CD4-positive, alpha-beta T cell treated with Interleukin-1 beta for 1 hour (primary cell): Measurements from ENCODE around the gene SPSB4.

ENCODE experiments used
- DNase-seq, 2 donors: peaks; one replicate each; pipeline ENCODE4 v3.0.0-alpha.2; 2020 to 2022

The SPSB4 gene

GRCh38 chr3:141050576-141051442 is at the start of gene SPSB4:
SPSB4 (plus strand) TSS chr3:141051347; CDS start chr3:141066105, 14,758 bp downstream.
- DNase-seq, result no peak

- DNase-seq, result no peak
Measured at GRCh38 chr3:141006344-141006743, 44.8 kb upstream of the SPSB4 start.

- no peak for DNase-seq
Measured at GRCh38 chr3:141009496-141009895, 41.7 kb upstream of the SPSB4 start.

GRCh38 chr3:141011232-141011996 is 39.7 kb upstream of the SPSB4 start:
- DNase-seq, result peak; percentile 58 to 62

DNA sequence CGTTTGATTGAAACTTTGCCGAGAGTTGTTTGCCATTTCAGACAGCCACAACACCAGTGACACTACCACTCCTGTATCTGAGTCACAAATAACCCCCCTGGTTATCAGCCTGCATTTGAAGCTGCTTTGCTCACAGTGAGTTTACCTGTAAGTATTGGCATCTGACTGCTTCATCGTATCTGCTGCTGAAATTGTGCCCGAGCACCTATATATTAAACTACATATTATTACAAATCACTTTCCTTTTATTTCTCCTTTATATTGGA is 39.2 kb upstream of the SPSB4 start:
- DNase-seq, result no peak

GRCh38 chr3:141012571-141012970 is 38.6 kb upstream of the SPSB4 start:
- DNase-seq, result no peak

- no peak for DNase-seq
Measured at GRCh38 chr3:141015481-141015880, 35.7 kb upstream of the SPSB4 start.

- peak; percentile 11 to 23 for DNase-seq
Measured at GRCh38 chr3:141017366-141018322, 33.5 kb upstream of the SPSB4 start.

GRCh38 chr3:141019244-141019643 is 31.9 kb upstream of the SPSB4 start:
- no peak for DNase-seq

DNA sequence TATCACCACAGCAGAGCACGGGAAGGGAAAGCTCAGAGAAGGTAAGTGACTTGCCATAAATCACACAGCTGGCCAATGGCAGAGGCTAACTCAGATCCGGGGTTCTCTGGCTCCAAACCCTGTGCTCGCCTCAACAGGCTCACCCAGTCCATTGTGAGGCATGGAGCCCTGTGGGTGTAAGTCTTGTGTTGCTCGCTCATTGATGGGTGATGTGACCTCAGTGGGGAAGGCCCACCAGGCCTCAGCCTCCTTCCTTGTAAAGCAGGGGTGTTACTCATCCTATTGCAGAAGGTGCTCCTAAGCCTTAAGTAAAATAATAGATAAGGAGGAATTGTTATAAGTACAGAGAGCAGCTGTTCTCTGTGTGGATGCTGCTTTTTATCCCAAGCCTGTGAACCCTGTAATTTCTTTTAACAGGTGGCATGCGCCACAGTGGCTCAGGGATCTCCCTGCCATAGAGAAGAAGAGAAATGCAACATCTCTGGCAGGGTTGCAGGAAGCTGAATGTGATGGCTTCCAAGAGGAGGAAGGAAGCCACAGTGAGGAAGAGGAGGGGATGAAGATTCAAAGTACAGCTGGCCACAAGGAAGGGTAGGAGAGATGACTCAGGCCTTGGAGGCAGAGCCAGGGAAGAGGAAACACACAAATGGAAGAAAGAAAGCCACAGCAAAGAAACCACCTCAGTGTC is 30.9 kb upstream of the SPSB4 start:
- no peak for DNase-seq

DNA sequence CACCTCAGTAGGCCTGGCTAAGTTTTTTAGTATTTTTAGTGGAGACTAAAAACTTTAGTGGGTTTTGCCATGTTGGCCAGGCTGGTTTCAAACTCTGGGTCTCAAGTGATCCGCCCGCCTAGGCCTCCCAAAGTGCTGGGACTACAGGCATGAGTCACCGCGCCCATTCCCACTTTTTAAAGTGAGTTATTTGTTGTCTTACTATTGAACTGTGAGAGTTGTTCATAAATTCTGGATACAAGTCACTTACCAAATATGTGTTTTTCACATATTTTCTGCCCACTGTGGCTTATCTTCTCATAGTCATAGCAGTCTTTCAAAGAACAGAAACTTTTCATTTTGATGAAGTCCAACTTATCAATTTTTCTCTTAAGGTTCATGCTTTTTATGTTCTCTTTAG is 29.9 kb upstream of the SPSB4 start:
- DNase-seq, result no peak

DNA sequence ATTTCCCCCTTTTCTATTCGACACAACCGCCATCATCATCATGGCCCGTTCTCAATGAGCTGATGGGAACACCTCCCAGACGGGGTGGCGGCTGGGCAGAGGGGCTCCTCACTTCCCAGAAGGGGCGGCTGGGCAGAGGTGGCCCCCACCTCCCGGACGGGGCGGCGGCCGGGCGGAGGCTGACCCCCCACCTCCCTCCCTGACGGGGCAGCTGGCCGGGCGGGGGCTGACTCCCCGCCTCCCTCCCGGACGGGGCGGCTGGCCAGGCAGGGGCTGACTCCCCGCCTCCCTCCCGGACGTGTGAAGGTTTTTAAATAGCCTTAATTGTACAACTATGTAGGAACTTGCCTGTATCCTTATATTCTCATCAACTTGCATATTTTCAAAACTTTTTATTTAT is 20.9 kb upstream of the SPSB4 start:
- DNase-seq, result no peak

DNA sequence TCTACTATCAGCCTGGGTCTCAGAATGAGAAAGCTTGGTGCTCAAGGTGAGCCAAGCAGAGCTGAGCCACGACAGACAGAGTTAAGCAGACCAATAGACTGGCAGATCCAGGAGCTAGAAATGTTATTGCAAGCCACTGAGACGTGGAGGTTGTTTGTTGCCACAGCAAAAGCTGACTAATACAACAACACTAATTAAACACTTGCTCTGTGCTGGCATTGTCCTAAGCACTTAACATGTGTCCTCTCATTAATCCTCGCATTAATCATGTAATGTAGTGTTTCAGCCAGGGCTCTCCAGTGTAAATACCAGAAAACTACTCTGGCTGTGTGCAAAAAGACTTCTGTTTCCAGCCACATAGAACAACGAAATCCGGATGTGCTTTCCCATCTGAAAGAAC is 11.6 kb upstream of the SPSB4 start:
- no peak for DNase-seq

DNA sequence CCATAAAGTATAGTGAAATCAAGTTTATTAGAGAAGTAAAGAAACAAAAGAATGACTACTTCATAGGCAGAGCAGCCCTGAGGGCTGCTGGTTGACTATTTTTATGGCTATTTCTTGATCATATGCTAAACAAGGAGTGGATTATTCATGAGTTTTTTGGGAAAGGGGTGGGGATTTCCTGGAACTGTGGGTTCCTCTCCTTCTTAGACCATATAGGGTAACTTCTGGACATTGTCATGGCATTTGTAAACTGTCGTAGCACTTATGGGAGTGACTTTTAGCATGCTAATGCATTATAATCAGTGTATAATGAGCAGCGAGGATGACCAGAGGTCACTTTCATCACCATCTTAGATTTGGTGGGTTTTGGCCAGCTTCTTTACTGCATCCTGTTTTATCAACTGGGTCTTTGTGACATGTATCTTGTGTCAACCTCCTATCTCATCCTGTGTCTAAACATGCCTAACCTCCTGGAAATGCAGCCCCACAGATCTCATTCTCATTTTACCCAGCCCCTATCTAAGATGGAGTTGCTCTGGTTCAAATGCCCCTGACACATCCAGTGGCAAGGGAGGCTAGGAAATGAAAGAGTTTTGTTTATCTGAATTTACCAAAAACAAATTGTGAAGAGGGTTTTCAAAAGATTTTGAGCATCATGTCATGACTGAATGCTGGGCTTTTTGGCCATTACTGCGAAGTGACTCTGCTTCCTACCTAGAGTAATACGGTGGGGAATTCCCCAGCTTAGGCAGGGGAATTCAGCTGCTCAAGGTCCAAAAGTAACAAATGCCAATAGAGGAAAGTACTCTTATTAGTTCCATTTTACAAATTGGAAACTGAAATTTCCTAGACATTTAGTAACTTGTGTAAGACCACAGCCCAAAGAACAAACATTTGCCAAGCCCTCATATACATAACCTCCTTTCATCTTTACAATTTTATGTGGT is 6.2 kb upstream of the SPSB4 start:
- no peak for DNase-seq

DNA sequence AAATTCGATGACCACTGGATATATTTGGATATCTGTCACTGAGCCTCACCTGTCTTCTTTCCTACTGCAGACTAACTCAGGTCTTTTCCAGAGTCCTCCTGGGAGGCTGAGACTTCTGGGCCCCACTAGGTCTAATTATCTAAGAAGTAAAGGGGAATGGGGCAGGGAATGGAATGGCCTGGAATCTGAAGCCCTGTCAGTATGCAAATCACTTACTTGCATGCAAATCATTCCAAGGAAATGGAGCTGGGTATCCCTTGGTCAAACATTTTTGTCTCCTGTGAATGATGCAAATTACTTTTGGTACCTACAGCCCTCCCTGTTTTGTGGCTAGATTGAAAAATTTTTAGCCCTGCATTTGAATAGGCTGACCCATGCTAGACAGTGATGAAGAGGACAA is 5.3 kb upstream of the SPSB4 start:
- DNase-seq, result no peak

DNA sequence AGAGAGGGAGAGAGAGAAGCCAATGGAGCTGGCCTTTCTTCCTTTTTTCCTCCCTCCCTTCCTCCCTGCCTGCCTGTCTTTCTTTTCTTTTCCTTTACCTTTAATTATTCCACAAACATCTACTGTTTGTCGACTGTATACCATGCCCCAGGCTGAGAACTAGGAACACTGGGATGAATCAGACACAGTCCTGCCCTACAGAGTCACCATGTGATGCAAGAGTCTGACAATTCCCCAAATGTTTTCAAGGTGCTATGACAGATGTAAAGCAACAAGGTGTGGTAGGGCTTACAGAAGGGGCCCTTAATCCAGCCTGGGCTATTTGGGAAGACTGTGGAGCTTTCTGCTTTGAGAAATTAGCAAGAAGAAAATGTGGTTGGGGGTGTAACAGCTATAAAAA is 4.0 kb upstream of the SPSB4 start:
- no peak for DNase-seq

DNA sequence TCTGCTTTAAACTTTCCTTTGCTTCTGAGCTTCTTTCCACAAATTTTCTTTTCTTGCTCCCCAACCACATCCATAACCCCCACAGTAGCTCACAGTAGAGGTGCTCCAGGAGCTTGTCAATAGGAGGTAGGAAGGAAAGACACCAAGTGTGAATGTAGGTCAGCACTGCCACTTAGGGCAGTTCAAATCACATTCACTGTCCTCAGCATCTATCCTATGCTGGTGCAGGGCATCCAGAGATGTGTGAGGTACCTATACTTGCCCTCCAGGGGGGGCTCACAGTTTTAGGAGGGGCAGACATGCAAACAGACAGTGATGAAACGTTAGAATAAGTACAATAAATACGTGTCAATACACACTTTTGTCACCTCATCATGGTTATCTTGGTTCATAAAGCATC is 1.5 kb upstream of the SPSB4 start:
- no peak for DNase-seq

DNA sequence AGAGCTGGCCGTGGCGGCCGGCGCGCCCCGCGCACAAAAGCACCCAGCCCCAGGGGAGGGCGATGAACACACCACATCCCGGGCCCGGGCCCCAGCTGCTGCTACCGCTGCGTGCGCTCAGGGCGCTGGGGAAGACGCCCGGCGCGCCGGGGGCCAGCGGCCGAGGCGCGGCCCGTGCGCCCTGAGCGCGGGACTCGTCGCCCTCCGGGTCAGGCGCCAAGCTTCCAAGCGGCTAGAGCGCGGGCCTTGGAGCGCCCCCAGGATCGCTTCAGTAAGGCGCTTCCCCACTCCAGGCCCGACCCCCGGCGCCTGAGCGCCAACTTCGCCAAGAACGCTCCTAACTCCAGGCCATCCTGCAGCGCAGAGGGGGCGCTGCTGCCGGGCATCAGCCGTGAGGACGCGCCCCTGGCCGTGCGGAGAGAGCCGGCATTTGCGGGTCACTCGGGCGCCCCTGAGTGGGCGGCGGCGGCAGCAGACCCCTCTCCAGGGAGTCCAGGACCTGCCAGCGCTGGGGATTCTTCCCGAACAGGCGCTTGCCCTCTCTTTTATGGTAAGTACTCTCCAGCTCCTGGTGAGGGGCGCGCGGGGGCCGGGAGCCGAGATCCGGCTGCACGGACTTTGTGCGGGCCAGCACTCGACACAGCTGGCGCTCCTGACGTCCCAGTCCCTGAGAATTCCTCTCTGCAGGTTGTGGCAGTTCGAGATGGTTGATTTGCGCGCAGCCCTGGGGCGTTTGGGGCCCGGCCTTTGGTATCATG is 475 bp downstream of the SPSB4 start:
- no peak for DNase-seq

DNA sequence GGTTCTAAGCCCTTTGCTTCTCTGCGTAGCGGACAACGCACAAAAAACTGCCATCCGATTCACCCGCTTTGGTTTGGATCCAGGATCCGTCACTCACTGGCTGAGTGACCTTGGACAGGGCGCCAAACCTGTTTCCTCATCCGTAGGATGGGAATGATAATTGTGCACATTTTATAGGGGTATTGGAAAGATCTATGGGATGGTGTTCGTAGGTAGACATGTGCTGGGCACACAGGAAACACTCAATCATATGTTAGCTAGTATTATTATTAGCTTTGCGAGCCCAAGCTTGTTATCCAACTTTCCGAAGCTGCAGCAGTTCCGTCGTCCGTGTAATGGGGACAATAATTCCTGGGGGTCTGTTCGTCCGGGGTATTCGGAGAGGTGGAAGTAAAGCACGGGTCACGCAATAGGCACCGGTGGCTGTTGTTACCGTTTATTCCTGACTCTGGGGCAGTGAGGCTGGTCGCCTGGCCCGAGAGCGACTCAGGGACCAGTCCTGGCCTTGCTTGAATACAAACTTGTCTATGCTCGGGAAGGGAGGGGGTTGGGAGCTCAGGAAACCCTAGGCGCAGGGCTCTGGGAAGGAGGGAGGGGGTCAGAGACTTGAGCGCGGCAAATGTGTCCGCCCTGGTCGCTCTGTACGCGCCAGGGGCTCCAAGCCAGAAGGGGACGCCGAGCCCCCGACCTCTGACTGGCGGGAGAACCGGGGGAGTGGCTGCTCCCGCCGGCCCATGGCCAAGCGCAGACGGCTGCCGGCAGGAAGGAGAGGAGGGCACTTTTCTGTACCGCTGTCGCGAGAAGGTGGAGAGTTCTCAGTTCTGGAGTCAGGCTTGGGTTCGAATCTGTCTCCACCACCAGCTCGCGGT is 1.3 kb downstream of the SPSB4 start:
- no peak for DNase-seq

- DNase-seq, result no peak
Measured at GRCh38 chr3:141055136-141055535, 4.0 kb downstream of the SPSB4 start.
